ENCODE data around the gene STARD13.

The STARD13 gene

DNA sequence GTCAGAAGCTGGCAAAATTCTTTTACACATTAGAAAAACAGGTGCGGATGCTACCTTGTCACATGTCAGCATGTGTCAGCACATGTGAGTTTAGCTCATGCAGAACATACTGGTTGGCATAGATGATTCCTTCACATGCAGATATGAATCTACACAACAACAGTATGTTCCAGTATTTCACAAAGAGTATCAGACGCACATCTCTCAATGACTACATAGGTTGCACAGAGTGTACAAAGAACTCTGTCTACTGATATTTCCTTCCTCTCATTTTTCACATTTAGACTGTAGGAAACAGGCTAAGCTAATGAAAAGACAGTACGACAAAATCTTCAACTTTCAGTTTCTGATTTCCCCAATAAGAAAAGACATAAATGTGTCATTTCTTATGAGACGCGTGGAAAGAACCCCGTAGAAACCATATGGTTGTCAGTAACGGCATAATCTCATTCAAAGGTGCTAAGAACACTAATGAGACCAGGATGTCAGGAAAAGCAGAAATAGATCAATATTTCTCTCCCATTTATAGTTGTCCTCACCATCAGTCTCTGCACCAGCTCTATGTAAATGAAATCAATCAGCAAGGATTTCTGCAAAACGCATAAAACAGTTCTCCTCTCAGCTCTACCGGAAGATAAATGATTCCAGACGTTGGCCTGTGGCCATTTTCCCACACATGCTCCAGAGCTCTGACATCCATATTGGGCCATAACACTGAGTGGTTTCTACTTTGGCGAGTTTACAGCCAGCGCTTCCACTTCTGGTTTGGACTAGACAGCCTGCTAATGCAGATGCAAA lies 81.2 kb downstream of the STARD13 start:
- FAIRE-seq = no peak

DNA sequence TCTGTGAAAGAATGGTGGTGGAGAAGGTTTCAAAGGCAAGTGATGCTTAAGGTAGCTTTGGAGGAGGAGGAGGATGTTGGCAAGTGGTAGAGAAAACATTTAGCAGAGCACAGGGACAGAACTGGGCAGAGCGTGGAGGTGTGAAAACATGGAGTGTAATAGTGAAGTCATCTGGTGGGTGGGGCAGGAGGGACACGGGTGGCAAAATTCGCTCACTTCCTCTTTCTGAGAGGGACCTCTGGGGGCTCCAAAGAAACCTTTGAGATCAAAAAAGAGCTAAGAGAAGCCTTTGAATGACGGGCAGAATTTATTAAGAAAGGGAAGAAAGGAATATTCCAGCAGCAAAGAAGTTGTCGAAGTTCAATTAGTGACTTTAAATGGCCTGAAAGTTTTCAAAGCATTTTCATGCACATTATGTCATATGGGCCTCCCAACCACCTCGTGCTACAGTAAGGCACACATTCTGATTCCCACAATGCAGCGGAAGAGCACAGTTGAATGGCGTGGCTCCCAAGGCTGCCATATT lies 82.8 kb downstream of the STARD13 start:
- no peak for DNase-seq (ENCODE audit: low spot score)
- no peak for FAIRE-seq

More for the DNA sequence above, 81.2 kb downstream of the STARD13 start:
- no peak for DNase-seq (ENCODE audit: low spot score)

DNA sequence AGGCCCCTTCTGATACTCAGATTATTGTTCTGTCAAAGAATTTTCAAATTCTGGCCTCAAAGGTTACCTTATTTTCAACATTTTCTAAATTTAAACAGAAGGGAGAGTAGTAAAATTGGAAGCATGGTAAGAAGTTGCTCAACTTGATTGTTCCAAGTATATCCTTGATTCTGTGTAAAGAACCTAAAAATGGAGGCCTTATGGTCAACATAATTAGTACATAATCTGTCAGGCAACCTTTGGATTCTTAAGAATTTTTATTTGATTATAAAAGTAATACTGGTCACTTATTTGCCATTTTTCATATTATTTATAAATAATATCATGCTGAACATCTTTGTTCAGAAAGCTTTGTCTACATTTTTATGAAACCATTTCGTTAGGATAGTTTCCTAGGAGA lies 83.9 kb downstream of the STARD13 start:
- FAIRE-seq (no peak), DNase-seq (ENCODE audit: low spot score) (no peak)

DNA sequence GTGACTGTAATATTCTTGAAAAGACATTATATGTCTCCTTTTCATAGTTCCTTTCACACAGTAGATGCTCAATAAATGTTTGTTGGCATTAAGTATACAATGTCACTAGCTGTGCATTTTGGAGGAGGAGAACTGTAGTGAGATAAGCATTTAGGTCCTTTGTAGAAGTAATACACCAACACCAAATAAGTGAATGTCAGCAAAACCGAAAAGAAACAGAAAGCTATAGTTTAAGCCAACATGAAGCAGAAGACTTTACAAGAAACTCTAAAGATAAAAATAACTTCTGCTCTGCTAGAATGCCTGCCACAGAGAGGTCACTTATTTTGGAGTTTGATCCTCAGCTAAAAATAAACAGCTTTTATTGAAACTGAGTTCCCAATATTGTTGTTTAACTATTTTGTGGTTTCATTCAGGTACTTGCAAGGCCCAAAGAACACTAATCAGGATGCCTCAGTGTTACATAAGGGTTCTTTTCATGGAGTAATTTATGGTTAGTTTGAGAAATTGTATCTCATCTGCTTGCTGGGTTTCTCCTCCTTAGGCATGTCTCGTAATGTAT lies 86.2 kb downstream of the STARD13 start:
- FAIRE-seq = no peak

DNA sequence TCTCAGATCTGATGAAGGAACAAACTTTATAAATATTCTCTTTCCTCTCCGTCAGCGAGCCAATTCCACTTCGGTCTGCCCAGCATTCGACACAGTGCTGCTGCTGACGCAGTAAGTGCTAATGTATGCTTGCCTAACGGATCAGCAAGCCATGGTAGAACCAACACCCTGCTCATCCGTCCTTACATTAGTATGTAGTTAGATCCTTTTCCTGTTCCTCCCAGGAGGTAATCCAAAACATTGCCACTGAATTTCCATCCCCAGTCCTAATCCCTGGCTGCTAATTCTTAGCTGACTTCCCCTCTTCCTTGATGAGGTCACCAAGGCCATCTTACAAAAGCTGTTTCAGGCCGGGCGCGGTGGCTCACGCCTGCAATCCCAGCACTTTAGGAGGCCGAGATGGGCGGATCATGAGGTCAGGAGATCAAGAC lies 88.0 kb downstream of the STARD13 start:
- FAIRE-seq = no peak
- no peak for DNase-seq (ENCODE audit: low spot score)

More for the DNA sequence above, 86.2 kb downstream of the STARD13 start:
- DNase-seq (ENCODE audit: low spot score) = no peak

DNA sequence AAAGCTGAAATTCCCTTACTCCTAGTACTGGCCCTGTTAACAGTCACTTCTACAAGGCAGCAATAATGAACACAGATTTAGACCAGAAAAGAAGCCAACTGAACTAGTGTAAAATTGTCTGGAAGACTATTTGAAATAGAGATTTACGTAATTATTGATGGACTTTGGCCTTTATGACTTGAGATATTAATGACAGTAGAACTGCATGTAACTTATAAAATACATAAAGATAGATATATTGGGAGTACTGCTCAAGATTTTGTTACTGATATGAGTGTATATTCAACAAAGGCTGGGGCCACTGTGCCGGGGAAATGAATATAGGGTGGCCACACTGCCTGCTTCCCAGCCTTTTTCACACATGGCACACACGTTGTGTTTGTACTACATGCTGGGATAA lies 88.8 kb downstream of the STARD13 start:
- no peak for DNase-seq (ENCODE audit: low spot score)
- no peak for FAIRE-seq

DNA sequence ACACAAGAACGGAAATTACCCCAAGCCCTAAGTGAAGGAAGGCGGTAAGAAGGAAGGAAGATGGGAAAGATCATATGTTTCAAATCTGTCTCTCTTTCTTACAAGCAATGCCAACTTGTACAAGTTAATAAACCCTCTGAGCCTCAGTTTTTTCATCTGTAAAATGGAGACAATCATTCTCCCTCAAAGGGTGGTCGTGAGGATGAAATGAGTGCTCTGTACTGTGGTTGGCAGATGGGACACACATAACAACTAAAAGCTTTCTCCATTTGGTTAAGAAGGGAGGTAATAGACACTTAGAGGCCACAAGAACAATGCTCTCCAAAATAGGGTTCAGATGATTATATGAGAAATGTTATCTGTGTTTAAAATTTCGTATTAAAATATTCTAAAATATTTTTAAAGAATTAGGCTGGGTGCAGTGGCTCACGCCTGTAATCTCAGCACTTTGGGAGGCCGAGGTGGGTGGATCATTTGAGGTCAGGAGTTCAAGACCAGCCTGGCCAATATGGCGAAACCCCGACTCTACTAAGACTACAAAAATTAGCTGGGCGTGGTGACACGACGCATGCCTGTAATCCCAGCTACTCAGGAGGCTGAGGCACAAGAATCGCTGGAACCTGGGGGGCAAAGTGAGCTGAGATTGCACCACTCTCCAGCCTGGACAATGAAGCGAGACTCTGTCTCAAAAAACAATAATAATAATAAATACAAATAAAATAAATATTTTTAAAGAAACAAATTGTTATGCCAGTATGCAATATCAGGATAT lies 89.7 kb downstream of the STARD13 start:
- no peak for DNase-seq (ENCODE audit: low spot score)
- FAIRE-seq = no peak

DNA sequence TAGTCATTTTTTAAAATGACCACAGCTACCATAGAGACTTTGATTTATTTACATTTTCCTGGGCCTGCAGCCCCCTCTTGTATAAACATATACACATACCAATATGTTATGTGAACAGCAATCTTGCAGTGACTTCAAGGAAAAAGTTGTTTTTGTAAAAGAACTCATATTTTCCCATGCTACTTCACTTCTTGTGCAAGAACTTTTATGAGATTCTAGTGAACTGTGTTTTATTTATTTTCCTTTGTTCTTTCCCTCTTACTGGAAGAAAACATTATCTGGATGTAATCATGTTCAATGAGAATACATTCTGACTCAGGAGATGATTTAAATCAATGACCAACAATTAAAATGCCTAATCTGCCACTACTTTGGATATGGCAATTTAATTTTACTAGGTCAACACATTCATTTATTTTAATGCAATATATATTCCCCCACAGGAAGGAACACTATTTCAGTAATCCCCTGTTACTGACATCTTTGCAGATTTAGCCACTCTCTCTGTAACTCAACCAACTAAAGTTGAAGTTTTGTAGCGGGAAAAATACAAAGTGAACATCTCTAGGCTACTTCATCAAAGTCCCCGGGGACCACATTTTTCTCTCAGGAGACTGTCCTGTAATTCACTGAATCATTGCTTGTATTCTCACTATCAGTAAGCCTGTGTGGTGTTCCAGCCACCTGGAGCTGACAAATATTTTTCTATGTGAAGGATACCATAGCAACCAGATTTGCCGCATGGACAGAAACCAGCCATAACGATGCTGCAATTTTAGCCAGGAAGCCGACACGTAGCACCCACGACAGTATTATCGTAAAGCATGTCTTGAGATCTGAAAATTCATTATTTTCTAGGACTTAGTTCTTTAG lies 90.5 kb downstream of the STARD13 start:
- DNase-seq (ENCODE audit: low spot score) (peak; percentile 31), FAIRE-seq (no peak)

DNA sequence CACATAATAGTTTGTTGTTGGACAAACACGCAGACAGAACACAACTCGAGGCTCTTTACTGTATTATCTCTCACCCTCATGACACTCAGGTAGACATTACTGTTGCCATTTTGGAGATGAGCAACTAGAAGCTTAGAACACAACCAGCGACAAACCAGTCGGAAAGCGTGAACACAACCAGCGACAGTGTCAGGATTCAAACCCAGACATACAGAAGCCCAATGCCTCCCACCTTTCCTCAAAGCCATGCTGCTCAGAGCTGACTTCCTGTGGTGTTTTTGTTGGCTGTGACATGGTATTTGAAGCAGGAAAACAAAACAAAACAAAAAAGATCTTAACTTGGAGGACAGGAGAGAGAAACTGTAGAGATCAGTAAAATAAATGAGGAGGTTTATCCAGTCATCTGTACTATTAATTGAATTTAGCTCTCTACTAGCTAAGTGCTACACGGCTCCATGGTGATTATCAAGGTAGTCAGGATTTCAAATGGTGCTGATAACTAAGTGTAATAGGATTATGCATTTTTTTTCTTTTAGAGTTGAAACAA lies 92.1 kb downstream of the STARD13 start:
- no peak for DNase-seq (ENCODE audit: low spot score)
- FAIRE-seq = no peak

DNA sequence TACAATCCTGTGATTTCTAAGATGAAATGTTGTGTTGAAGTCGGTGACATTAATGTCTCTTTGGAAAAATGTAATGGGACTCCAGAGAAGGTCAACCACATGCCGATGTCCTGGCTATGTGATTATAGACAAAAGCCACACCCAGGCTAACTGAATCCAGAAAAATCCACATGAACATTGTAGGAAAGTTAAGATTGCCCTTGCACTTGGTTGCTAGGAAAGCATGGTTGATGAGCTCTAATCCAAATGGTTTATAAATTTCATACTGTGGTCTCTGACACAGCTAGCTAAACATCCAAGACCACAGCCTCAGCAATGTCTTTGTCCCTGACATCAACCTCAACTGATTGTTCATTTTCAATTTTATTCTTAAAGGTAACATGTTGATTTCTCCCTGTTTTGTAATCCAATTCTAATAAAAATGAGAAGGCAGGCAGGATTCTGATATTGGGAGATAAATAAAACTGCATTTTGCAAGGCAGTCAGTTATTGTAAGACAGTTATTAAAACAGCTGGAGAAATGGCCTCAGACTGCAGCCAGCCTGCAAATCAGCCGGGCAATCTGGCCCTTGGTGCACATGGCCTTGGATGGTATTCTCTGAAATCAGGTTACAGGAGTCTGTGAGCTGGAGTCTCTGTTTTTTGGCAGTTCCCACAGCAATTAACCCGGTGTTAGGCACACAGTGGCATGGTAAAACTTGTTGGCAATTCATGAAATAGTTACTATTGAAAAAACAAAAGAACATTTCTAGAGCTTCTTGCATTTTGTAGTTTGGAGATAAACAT lies 93.9 kb downstream of the STARD13 start:
- DNase-seq (ENCODE audit: low spot score) (peak; percentile 72), FAIRE-seq (peak; percentile 87)

DNA sequence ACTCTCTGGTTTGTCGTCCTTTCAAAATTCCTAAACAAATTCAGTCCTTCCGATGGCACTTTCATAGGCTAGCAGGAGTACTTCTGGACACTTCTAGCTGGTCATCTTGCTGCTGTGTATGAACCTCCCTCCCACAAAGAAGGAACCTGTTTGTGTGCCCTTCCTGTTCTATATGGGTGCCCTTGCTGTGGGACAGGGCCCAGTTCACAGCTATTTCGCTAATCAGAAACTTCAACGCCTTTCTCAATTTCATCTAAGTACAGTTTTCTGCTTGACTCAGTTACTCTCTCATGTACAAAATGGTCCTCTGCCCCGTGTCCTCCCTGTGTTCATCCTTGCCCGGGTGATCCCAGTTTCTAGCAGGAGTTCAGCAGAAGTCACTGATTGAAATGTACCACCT lies 96.1 kb downstream of the STARD13 start:
- no peak for FAIRE-seq
- DNase-seq (ENCODE audit: low spot score) = no peak

DNA sequence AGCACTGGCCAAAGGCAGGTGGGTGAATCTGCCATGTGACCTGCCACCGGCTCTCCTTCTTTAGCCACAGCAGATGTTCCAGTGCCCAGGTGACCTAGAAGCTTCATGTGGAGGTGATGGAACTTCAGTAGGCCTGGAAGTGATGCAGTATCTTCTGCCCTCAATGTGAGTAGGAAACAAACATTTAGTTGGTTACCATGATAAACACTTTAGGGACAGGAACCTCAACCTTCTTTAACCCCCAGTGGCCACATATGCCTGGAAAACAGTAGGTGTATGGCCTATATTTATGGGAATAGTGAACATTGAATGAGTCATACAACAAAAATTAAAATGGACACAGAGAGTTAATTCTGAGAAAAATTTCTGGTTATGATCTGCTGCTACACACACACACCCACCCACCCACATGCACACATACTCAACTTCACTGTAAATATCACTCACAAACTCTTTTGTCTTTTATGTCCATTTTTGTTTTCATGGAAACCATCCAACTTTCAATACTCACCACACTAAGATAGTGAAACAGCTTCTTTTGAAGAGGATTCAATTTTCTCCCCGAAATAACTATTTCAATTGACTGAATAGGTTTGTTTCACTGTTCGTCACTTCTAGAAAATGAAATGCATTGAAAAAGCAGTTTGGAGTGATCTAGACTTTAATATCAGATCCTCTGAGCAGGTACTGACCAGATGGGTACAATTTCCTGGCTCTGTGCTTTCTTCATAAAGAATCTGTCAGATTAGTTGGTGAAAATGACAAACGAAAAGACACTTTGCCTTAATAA lies 97.3 kb downstream of the STARD13 start:
- FAIRE-seq = no peak
- peak; percentile 15 for DNase-seq (ENCODE audit: low spot score)

DNA sequence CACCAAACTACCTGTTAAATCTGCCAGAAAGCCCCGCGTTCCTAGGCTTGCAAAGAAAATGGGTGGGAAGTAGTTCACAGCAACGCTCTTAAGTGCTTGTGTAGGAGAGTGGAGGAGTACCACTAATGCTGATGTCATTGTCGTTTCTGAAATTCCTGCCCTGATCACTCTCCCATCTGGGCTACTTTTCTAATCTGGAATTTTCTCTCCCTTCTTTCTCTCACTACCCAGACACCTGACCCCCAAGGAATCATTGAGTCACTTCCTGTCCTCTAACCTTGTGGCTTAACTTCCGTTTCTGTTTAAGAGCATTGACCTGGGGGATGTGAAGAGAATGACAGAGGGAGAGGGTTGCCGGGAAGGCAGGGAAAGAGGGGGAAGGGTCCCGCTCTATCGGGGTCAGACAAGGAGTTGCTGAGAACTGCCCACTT lies 98.7 kb downstream of the STARD13 start:
- peak; percentile 35 for FAIRE-seq

DNA sequence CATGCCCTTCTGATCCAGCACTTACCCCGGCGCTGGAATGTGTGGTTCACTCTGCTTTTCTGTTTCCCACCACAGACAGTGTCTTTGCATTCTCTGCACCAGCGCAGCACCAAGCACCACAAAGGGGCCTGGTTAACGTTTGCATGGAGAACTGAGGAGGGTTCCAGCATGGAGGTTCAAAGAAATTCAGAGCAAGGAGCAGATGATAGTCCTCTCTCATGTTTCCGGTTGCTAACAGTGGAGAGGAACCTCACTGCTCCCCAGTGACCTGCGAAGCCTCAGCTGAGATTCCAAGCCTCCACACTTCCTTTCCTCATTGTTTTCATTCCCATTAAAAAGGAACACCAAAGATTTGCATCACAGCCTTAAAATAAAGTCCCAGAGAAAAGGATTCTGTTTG lies 99.7 kb downstream of the STARD13 start:
- DNase-seq (ENCODE audit: low spot score) = no peak
- no peak for FAIRE-seq

More for the DNA sequence above, 98.7 kb downstream of the STARD13 start:
- peak; percentile 87 for DNase-seq (ENCODE audit: low spot score)

DNA sequence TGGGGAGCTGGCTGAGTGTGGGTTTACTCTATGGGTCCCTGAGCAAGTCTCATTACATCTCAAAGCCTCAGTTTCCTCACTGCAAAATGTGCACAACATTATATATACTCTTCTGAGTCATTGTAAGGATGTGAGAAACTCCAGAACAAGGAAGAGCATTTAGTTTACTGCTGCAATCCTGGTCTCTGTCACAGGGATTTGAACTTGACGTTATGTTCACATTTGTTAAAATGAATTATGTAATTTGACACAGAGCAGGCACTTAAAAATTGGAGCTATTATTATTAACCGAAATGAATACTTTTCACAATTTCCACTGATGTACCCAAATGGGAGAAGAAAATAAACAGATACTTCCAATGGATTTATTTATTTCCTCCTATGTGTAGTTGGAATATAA lies 101.0 kb downstream of the STARD13 start:
- no peak for DNase-seq (ENCODE audit: low spot score)
- FAIRE-seq = no peak

DNA sequence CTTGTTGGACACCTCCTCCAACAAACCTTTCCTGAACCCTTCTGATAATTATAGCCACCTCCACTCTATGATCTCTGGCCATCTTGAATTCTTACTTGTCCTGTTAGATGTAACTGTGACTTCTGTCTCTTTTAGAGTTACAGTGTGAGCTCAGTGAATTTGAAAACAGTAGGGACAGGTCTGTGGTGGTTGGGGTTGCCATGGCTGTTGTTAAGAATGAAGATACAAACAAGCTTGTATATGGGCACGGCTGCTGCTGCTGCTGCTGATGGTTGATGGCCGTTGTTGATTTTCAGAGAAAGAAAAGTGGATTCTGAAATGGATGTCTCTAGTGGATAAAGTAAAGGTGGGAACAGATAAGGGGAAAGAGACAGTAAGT lies 101.5 kb downstream of the STARD13 start:
- FAIRE-seq = no peak
- no peak for DNase-seq (ENCODE audit: low spot score)

DNA sequence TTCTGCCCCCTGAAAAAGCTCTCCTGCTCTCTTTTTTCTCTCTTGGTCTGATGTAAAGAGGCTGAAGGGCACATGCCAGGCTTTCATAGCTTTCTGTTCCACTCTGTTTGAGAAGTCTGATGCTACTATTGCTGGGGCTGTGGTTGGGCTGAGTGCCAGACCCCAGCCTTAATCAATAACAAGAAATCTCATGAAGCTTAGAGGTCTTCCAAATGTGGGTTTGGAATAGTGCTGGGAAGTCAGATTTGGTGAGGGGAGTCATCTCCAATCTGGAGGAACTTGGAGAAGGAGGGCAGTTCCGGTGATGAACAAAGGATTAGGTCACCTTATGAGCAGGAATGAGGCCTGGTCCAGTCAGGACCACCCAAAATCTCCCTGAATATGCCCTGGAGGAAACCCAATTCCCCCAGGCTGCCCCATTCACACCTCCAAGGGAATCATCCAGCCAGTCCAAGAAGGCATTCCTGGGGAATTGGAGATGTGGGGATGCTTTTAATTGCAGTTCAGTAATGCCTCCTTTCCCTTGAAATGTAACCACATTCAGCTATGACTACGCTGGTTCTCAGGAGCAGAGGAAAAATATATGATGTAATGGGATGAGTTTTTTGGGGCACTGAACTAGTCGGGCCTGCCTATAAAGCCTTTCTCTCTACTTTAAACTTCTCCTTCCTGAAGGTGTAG lies 102.0 kb downstream of the STARD13 start:
- peak; percentile 17 for DNase-seq (ENCODE audit: low spot score)
- FAIRE-seq = no peak

DNA sequence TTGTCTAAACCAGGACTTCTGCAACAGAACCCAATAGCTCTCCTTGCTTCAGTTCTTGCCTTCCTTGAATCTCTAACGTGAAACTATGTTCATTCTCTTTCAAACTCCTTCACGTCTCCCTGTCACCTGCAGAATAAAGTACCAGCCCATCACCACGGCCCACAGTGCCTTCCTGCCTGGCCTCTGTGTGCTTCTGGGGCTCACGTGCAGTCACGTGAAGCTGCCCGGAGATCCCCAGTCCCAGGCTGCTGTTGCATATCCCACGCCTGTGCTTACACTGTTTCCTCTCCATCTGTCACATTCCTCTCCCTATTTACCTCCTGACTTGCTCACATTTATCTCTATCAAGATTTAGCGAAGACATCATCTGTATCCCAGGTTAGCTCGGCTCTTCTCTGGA lies 102.8 kb downstream of the STARD13 start:
- FAIRE-seq (no peak), DNase-seq (ENCODE audit: low spot score) (no peak)

DNA sequence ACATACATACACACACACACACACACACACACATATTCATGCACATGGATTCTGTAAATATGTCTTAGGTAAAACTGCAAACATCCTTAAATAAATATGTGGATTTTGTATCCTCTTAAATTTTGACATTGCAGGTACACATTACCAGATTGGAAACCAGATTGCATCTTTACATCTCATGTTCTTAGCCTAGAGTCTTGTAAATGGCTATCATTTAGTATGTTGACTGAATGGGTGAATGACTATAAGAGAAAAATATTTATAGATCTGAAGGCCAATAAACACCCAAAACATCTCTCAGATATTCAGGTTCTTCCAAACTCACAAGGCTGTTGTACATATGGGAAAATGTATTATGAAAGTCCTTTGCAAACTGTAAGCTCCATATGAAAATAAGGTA lies 104.3 kb downstream of the STARD13 start:
- DNase-seq (ENCODE audit: low spot score) (no peak), FAIRE-seq (no peak)
